Endothelial cell (in vitro differentiated cells): ENCODE measurements around the gene METRNL. TPM values are rescaled to one million over a fixed set of nuclear protein-coding genes. Genes with fewer than 3 reads are reported as not detected.

ENCODE experiments used
- DNase-seq: peaks from one replicate; pipeline ENCODE4 v3.0.0; 2021; ENCODE audit warnings: low spot score
- H3K27ac Mint-ChIP-seq: one replicate; pipeline ENCODE4 v1.8.0; 2021; ENCODE audit warnings: mixed read lengths, inconsistent platforms; ENCODE audit not compliant: unreplicated experiment
- H3K27me3 Mint-ChIP-seq: one replicate; pipeline ENCODE4 v1.8.0; 2021; ENCODE audit warnings: mild to moderate bottlenecking, moderate library complexity, mixed read lengths, inconsistent platforms; ENCODE audit not compliant: unreplicated experiment
- H3K36me3 Mint-ChIP-seq: one replicate; pipeline ENCODE4 v1.8.0; 2021; ENCODE audit warnings: mild to moderate bottlenecking, low read depth, mixed read lengths, inconsistent platforms; ENCODE audit not compliant: unreplicated experiment
- H3K4me1 Mint-ChIP-seq: one replicate; pipeline ENCODE4 v1.8.0; 2021; ENCODE audit warnings: mild to moderate bottlenecking, mixed read lengths, inconsistent platforms; ENCODE audit not compliant: unreplicated experiment
- H3K4me3 Mint-ChIP-seq: one replicate; pipeline ENCODE4 v1.8.0; 2021; ENCODE audit warnings: mild to moderate bottlenecking, mixed read lengths, inconsistent platforms; ENCODE audit not compliant: unreplicated experiment
- H3K9me3 Mint-ChIP-seq: one replicate; pipeline ENCODE4 v1.8.0; 2021; ENCODE audit warnings: mixed read lengths, inconsistent platforms; ENCODE audit not compliant: unreplicated experiment
- total RNA-seq: library from RNA; stranded (reverse); fragmentation: NEBNext Ultra II Directional; extraction: Animal tissue kit (Norgen Biotek cat#: 25700); gene quantifications from one replicate; pipeline ENCODE4 v1.2.1, GENCODE V29; 2021; ENCODE audit not compliant: unreplicated experiment
- TF ChIP-seq, protein P1 (sequence below): fragments of 200-600 bp; sonication (generic); IDR thresholded peaks from one replicate; pipeline ENCODE4 v1.5.0; 2021; ENCODE audit warnings: antibody characterized with exemption; ENCODE audit not compliant: unreplicated experiment

Gene METRNL
- total RNA-seq, 1 donor from 2014 or later: 5.3 TPM

DNA sequence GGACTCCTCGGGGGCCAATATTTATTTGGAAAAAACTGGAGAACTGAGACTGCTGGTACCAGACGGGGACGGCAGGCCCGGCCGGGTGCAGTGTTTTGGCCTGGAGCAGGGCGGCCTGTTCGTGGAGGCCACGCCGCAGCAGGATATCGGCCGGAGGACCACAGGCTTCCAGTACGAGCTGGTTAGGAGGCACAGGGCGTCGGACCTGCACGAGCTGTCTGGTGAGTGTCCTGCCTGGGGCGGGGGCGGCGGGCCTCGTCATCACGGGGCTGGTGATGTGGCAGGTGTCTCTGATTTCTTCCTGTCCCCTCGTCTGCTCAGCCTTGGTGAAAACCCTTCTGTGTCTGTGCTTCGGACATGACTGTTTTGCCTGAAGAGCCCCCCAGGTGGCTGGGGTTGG is 5.7 kb downstream of the METRNL start:
- Mint-ChIP-seq H3K36me3 (no peaks in the 10 kb centered on the region), H3K4me3 (no peak overlapping the region), H3K27ac (no peak overlapping the region), H3K9me3 (no peaks in the 10 kb centered on the region), H3K27me3 (peaks cover 17% of the 10 kb centered on the region), H3K4me1 (peaks cover 2% of the 10 kb centered on the region)
- no peak for DNase-seq
- TF ChIP-seq, protein P1, sequence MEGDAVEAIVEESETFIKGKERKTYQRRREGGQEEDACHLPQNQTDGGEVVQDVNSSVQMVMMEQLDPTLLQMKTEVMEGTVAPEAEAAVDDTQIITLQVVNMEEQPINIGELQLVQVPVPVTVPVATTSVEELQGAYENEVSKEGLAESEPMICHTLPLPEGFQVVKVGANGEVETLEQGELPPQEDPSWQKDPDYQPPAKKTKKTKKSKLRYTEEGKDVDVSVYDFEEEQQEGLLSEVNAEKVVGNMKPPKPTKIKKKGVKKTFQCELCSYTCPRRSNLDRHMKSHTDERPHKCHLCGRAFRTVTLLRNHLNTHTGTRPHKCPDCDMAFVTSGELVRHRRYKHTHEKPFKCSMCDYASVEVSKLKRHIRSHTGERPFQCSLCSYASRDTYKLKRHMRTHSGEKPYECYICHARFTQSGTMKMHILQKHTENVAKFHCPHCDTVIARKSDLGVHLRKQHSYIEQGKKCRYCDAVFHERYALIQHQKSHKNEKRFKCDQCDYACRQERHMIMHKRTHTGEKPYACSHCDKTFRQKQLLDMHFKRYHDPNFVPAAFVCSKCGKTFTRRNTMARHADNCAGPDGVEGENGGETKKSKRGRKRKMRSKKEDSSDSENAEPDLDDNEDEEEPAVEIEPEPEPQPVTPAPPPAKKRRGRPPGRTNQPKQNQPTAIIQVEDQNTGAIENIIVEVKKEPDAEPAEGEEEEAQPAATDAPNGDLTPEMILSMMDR: no peak

DNA sequence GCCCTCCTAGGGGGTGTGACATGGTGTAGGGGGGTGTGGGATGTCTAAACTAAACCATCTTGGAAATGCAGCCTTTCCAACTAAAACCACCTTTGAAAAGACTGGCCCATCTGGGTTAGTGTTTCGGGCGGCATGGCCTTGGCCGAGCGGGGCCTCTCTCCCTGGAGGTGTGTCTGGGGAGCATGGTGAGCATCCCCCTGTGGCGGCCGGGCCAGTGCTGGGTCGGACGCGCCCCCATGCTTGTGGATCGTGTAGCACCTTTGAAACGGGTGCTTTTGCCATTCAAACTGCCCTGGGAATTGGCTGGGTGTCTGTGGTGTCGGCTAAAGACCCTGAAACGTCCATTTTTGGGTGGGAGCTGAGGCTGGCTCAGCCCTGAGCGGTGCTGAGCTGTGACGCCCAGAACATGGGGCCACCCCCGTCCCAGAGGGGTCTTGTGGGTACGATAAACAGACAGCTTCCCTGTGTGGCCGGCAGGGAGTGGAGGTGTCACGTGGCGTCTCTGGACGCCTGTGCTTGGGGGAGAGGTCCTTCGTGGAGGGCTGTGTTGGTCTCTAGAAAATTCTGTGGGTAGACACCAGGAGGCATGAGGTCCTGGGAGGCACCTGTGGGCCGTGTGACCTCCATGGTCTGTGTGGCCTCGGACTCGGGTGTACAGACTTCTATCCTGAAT is 6.3 kb downstream of the METRNL start:
- TF ChIP-seq, protein P1: no peak
- no peak overlapping the region for H3K4me3 Mint-ChIP-seq
- peaks cover 17% of the 10 kb centered on the region for H3K27me3 Mint-ChIP-seq
- H3K4me1 Mint-ChIP-seq: peaks cover 2% of the 10 kb centered on the region
- no peak overlapping the region for H3K27ac Mint-ChIP-seq
- no peaks in the 10 kb centered on the region for H3K9me3 Mint-ChIP-seq
- DNase-seq: no peak
- H3K36me3 Mint-ChIP-seq: no peaks in the 10 kb centered on the region

DNA sequence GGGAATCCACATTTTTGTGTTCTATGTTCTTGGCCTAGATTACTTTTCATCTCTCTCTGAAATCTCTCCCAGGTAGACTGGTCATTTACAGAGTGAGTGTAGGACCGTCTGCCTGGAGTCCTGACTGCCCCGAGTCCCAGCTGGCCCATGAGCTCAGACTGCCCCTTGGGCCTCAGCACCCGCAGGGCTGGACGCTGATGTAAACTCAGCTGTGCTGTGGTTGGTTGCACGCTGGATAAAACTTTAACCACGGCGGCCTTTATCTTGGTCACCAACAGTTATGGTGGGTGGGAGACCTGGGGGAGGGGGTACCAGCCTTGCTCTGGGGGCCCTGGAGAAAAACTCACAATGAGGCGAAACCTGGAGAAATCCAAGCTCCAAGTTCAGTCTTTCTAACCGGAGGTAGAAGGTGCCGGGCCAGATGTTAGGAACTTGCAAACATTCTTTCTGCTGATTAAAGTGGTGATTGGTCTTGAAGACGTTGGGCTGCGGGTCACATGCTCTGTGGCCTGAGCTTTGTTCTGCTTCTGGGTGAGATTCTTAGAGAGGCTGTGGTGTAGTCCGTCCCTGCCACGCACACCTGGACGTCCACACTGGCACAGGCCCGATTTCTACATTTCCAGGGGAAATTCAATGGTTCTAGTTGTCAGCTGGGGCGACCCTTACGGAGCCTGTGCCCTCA is 6.9 kb downstream of the METRNL start:
- TF ChIP-seq, protein P1: no peak
- H3K27ac Mint-ChIP-seq: no peak overlapping the region
- H3K27me3 Mint-ChIP-seq: peaks cover 17% of the 10 kb centered on the region
- H3K4me1 Mint-ChIP-seq: peaks cover 2% of the 10 kb centered on the region
- H3K4me3 Mint-ChIP-seq: no peak overlapping the region
- H3K36me3 Mint-ChIP-seq: no peaks in the 10 kb centered on the region
- H3K9me3 Mint-ChIP-seq: no peaks in the 10 kb centered on the region
- DNase-seq: no peak

DNA sequence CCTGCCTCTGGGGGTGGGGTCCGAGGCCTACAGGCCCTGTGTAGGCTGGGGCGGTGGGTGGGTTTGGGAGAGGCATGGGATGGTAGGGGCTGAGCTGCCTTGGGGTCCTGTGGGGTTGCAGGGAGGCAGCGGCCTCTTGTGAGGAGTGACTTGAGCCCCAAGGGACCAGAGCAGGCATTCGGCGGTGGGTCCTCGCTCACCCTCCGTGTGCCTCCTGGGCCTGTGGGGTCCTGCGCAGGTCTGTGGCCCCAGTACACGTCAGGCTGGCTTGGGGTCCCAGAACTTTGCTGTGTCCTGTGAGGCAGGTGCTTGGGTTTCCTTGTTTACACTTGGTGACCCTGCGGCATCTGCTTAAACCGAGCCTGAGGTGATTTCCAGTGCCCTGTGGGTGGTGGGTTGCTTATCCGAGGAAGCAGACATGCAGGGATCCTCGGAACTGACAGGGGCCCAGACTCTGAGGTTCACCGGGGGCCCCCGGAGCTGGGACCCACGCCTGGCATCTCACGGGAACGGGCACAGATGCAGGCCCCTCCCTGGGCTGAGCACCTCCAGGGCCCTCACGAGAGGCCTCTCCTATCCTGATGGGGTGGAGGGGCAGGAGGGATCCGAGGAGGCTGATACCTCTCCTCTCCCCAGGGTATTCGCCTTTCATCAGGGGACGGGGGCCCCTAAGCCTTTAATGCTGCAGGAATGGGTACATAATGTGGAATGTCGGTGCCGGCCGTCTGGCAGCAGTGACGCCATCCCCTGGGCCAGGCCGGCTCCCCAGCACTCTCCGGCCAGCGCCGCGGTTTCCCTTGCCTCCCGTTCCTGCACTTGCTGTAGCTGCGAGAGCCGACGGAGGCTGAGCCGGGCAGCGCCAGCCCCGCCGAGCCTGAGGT is 7.7 kb downstream of the METRNL start:
- no peaks in the 10 kb centered on the region for H3K36me3 Mint-ChIP-seq
- H3K4me3 Mint-ChIP-seq: no peak overlapping the region
- no peaks in the 10 kb centered on the region for H3K4me1 Mint-ChIP-seq
- H3K27ac Mint-ChIP-seq: no peak overlapping the region
- TF ChIP-seq, protein P1: no peak
- DNase-seq: no peak
- H3K9me3 Mint-ChIP-seq: no peaks in the 10 kb centered on the region
- peaks cover 13% of the 10 kb centered on the region for H3K27me3 Mint-ChIP-seq
